SK-N-SH (cell line): ENCODE data around the gene APOBR. TPM values are rescaled to one million over a fixed set of nuclear protein-coding genes. Genes with fewer than 3 reads are reported as not detected.

Experiments
- CTCF ChIA-PET: fragments of 300-600, 350-600 bp; formaldehyde crosslinking; extraction: SDS; loops from one replicate; lab custom pipeline; 2021; lab: Yijun Ruan, JAX
- POLR2A ChIA-PET: fragments of 350-600 bp; sonication (Branson Sonifier 250); formaldehyde crosslinking; extraction: SDS; loops from one replicate; lab custom pipeline; 2020; ENCODE audit warnings: antibody characterized with exemption, inconsistent platforms; lab: Yijun Ruan, JAX
- DNase-seq: peaks from one replicate; pipeline ENCODE4 v3.0.0; 2012
- H2AFZ ChIP-seq: fragments of 200-600 bp; sonication (generic); 2 replicates; pipeline ENCODE4 v1.8.1; 2016; ENCODE audit warnings: antibody characterized with exemption, mild to moderate bottlenecking, low read depth
- H3F3A ChIP-seq: fragments of 200-600 bp; sonication (generic); replicated peaks from 2 replicates; pipeline ENCODE3; 2016; ENCODE audit warnings: antibody characterized with exemption, mild to moderate bottlenecking; ENCODE audit not compliant: insufficient read depth
- H3K27ac ChIP-seq, 2 experiments: fragments of 200-500 bp in 1 of 2; fragments of 200-600 bp in 1 of 2; sonication (Bioruptor generic) in 1 of 2; sonication (generic), shearing (Covaris generic) in 1 of 2; 2 replicates each; pipeline versions ENCODE4 v1.5.1 to v1.6.1; 2014 to 2016; ENCODE audit warnings: low read depth in 2 of 2, inconsistent platforms in 1 of 2, low read length in 1 of 2, mild to moderate bottlenecking in 1 of 2, mixed read lengths in 1 of 2
- H3K27me3 ChIP-seq: fragments of 200-600 bp; sonication (generic), shearing (Covaris generic); 2 replicates; pipeline ENCODE4 v1.6.1; 2016; ENCODE audit warnings: mixed run types; ENCODE audit not compliant: insufficient read depth
- H3K36me3 ChIP-seq, 2 experiments: fragments of 200-500 bp in 1 of 2; fragments of 200-600 bp in 1 of 2; sonication (Bioruptor generic) in 1 of 2; sonication (generic) in 1 of 2; replicated peaks in 1 of 2; 2 replicates each; pipeline versions ENCODE3 to v1.5.1; 2014 to 2016; ENCODE audit warnings: low read length in 1 of 2, mild to moderate bottlenecking in 1 of 2; ENCODE audit not compliant: insufficient read depth in 2 of 2, control insufficient read depth in 1 of 2
- H3K4me1 ChIP-seq, 2 experiments: fragments of 200-500 bp in 1 of 2; fragments of 200-600 bp in 1 of 2; sonication (Bioruptor generic) in 1 of 2; sonication (generic), shearing (Covaris generic) in 1 of 2; 2 replicates each; pipeline versions ENCODE4 v1.5.1 to v1.6.1; 2014 to 2016; ENCODE audit warnings: low read depth in 1 of 2, low read length in 1 of 2, mixed run types in 1 of 2; ENCODE audit not compliant: insufficient read depth in 2 of 2, control insufficient read depth in 1 of 2
- H3K4me2 ChIP-seq: fragments of 200-600 bp; sonication (generic), shearing (Covaris generic); 2 replicates; pipeline ENCODE4 v1.6.1; 2017; ENCODE audit warnings: mixed run types
- H3K4me3 ChIP-seq, 2 experiments: fragments of 200-500 bp in 1 of 2; fragments of 200-600 bp in 1 of 2; sonication (Bioruptor generic) in 1 of 2; sonication (generic), shearing (Covaris generic) in 1 of 2; 2 replicates each; pipeline versions ENCODE4 v1.5.1 to v1.8.1; 2014 to 2016; ENCODE audit warnings: low read depth in 2 of 2, inconsistent platforms in 1 of 2, low read length in 1 of 2, mild to moderate bottlenecking in 1 of 2, mixed read lengths in 1 of 2, moderate library complexity in 1 of 2
- H3K79me2 ChIP-seq: fragments of 200-600 bp; sonication (generic); 2 replicates; pipeline ENCODE4 v1.8.1; 2017; ENCODE audit warnings: mild to moderate bottlenecking; ENCODE audit not compliant: insufficient read depth
- H3K9ac ChIP-seq: fragments of 200-600 bp; sonication (generic); 2 replicates; pipeline ENCODE4 v1.6.1; 2017; ENCODE audit warnings: mixed run types
- H3K9me2 ChIP-seq: fragments of 200-600 bp; sonication (generic); 2 replicates; pipeline ENCODE4 v1.6.1; 2017; ENCODE audit warnings: mixed run types
- H3K9me3 ChIP-seq: fragments of 200-600 bp; sonication (generic); 2 replicates; pipeline ENCODE4 v1.6.1; 2017; ENCODE audit warnings: mixed run types, mild to moderate bottlenecking, moderate library complexity
- H4K20me1 ChIP-seq: fragments of 200-600 bp; sonication (generic); 2 replicates; pipeline ENCODE4 v1.6.1; 2017; ENCODE audit warnings: mild to moderate bottlenecking, mixed run types; ENCODE audit not compliant: insufficient read depth
- CHD2 ChIP-seq: fragments of 150-350 bp; IDR thresholded peaks from 2 replicates; pipeline ENCODE4 v1.6.1; 2018; ENCODE audit warnings: low read length; ENCODE audit not compliant: partially characterized antibody
- FOSL2 ChIP-seq: IDR thresholded peaks from 2 replicates; pipeline ENCODE4 v1.4.0; 2012; ENCODE audit warnings: low read depth, mild to moderate bottlenecking, moderate library complexity, borderline replicate concordance
- FOXJ3 ChIP-seq: sonication (generic); formaldehyde crosslinking; IDR thresholded peaks from 2 replicates; pipeline ENCODE4 v1.5.1; 2020; ENCODE audit warnings: mild to moderate bottlenecking, missing genetic modification reagents
- GABPA ChIP-seq: IDR thresholded peaks from 2 replicates; pipeline ENCODE4 v1.4.0; 2012; ENCODE audit warnings: low read depth, mild to moderate bottlenecking
- SIN3A ChIP-seq: IDR thresholded peaks from 2 replicates; pipeline ENCODE4 v1.6.1; 2012; ENCODE audit warnings: low read depth, mild to moderate bottlenecking, low read length, moderate library complexity, borderline replicate concordance
- SMC3 ChIP-seq: IDR thresholded peaks from 2 replicates; pipeline ENCODE4 v1.6.1; 2012; ENCODE audit warnings: low read depth, low read length, improper control_type of control experiment
- TEAD4 ChIP-seq: IDR thresholded peaks from 2 replicates; pipeline ENCODE4 v1.4.0; 2012; ENCODE audit warnings: mild to moderate bottlenecking, borderline replicate concordance; ENCODE audit not compliant: insufficient read depth
- YY1 ChIP-seq: IDR thresholded peaks from 2 replicates; pipeline ENCODE4 v1.4.0; 2012; ENCODE audit warnings: low read depth, mild to moderate bottlenecking
- WGBS: methylation state at CpG from one replicate; pipeline ENCODE4 v1.1.6; 2017; ENCODE audit warnings: low lambda C conversion rate; 5-methylcytosine and 5-hydroxymethylcytosine counted together
- polyA plus RNA-seq, 3 experiments: library from polyadenylated mRNA; depleted of rRNA; stranded (reverse); fragments of >200 nt; gene quantifications; 2 replicates each; pipeline ENCODE4 v1.2.3, GENCODE V29; 2012
- TF ChIP-seq, protein P1 (sequence below): fragments of 150-350 bp; IDR thresholded peaks from 2 replicates; pipeline ENCODE4 v1.6.1; 2016; ENCODE audit warnings: mild to moderate bottlenecking, low read depth, low read length
- TF ChIP-seq, protein P2 (sequence below): fragments of 200-600 bp; sonication (generic); IDR thresholded peaks from 2 replicates; pipeline ENCODE4 v1.6.1; 2017; ENCODE audit warnings: antibody characterized with exemption, mild to moderate bottlenecking, moderate library complexity

The APOBR gene
- polyA plus RNA-seq, 1 of the 3 experiments (the other 2 are of a cell fraction) = not detected

DNA sequence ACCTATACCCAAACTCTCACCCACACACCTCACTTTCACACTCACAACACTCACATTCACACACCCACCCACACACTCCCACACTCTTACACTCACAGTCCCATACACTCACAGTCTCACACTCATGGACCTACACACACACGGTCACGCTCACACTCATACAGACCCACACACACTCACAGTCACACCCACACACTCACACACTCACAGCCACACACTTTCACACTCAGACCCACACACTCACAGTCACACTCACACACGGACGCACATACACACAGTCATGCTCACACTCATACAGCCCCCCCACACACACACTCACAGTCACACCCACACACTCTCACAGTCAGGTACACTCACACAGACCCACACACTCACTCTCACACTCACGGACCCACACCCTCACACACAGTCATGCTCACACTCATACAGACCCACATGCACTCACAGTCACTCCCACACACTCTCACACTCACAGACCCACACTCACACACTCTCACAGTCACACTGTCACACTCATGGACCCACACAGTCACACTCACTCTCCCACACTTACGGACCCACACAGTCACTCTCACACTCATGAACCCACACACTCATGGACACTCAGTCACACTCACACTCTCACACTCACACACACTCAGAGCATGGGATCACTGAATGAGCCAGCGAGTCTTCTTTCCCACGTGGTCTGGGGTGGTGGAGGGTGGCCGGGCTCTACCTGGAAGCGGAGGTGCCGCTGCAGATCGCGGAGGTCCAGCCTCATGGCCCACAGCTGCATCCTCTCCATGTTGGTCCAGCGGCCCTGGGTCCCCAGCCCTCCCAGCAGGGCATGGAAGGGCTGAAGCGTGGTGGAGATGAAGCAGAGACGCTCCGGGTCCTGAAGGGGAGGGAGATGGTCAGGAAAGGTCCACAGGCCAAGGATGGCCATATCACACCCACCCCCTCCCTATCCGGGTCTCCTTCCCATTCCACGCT lies 7.1 kb downstream of the APOBR start:
- H3K36me3 ChIP-seq = no peaks in the 10 kb centered on the region
- no peak for TF ChIP-seq YY1
- no peak for TF ChIP-seq SIN3A
- no peak overlapping the region for H3K27ac ChIP-seq
- no peaks in the 10 kb centered on the region for H3K9me2 ChIP-seq
- WGBS = 75% methylated on average over 15 of the region's 19 CpGs
- no peaks in the 10 kb centered on the region for H3F3A ChIP-seq
- no peaks in the 10 kb centered on the region for H4K20me1 ChIP-seq
- no peak overlapping the region for H3K4me2 ChIP-seq
- ChIA-PET POLR2A (interaction anchor here (1.5 kb wide), 1 partner anchor 9 kb away, joined by 3 read pairs; the partner anchor contains the start of gene CLN3), CTCF (no interaction called here)
- no peak overlapping the region for H3K9ac ChIP-seq
- H3K27me3 ChIP-seq = no peaks in the 10 kb centered on the region
- DNase-seq = no peak
- no peaks in the 10 kb centered on the region for H3K79me2 ChIP-seq
- H2AFZ ChIP-seq = no peak overlapping the region
- H3K9me3 ChIP-seq = no peaks in the 10 kb centered on the region
- H3K4me1 ChIP-seq = no peaks in the 10 kb centered on the region
- no peak overlapping the region for H3K4me3 ChIP-seq

DNA sequence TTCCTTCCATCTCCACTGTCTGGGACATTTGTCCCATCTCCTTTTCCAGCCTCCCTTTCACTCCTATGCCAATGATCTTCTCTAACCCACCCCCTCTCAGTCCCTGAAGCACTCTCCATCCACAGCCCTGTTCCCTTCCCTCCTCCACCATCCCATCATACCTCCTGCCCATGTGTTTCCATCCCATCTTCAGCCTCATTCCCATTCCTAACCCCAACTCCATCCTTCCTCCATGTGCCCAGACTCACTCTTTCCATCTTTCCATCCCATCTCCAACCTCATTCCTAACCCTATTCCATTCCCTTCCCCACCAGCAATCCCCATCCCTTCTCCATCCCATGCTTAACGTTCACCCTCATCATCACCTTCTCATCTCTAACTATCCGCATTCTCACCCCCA lies 7.8 kb downstream of the APOBR start:
- H3F3A ChIP-seq = no peaks in the 10 kb centered on the region
- no peak overlapping the region for H3K4me2 ChIP-seq
- H3K9ac ChIP-seq = no peak overlapping the region
- TF ChIP-seq FOSL2 = no peak
- TF ChIP-seq, protein P1, sequence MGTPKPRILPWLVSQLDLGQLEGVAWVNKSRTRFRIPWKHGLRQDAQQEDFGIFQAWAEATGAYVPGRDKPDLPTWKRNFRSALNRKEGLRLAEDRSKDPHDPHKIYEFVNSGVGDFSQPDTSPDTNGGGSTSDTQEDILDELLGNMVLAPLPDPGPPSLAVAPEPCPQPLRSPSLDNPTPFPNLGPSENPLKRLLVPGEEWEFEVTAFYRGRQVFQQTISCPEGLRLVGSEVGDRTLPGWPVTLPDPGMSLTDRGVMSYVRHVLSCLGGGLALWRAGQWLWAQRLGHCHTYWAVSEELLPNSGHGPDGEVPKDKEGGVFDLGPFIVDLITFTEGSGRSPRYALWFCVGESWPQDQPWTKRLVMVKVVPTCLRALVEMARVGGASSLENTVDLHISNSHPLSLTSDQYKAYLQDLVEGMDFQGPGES = no peak
- TF ChIP-seq TEAD4 = no peak
- no peak for TF ChIP-seq CHD2
- TF ChIP-seq, protein P2, sequence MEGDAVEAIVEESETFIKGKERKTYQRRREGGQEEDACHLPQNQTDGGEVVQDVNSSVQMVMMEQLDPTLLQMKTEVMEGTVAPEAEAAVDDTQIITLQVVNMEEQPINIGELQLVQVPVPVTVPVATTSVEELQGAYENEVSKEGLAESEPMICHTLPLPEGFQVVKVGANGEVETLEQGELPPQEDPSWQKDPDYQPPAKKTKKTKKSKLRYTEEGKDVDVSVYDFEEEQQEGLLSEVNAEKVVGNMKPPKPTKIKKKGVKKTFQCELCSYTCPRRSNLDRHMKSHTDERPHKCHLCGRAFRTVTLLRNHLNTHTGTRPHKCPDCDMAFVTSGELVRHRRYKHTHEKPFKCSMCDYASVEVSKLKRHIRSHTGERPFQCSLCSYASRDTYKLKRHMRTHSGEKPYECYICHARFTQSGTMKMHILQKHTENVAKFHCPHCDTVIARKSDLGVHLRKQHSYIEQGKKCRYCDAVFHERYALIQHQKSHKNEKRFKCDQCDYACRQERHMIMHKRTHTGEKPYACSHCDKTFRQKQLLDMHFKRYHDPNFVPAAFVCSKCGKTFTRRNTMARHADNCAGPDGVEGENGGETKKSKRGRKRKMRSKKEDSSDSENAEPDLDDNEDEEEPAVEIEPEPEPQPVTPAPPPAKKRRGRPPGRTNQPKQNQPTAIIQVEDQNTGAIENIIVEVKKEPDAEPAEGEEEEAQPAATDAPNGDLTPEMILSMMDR = no peak
- no peak for TF ChIP-seq FOXJ3 (CRISPR knock-in tag)
- no peak for TF ChIP-seq SMC3
- TF ChIP-seq YY1 = no peak
- TF ChIP-seq GABPA = no peak
- no peak for TF ChIP-seq SIN3A
- H4K20me1 ChIP-seq = no peaks in the 10 kb centered on the region
- H3K4me1 ChIP-seq = no peaks in the 10 kb centered on the region
- H3K27me3 ChIP-seq = no peaks in the 10 kb centered on the region
- DNase-seq = no peak
- H3K4me3 ChIP-seq = no peak overlapping the region
- no peaks in the 10 kb centered on the region for H3K9me3 ChIP-seq
- H3K36me3 ChIP-seq = no peaks in the 10 kb centered on the region
- WGBS = 56% methylated on average over 2 of the region's 2 CpGs
- H3K9me2 ChIP-seq = no peaks in the 10 kb centered on the region
- no peaks in the 10 kb centered on the region for H3K79me2 ChIP-seq
- ChIA-PET POLR2A (interaction anchor here (1.5 kb wide), 1 partner anchor 10 kb away, joined by 3 read pairs; the partner anchor contains the start of gene CLN3), CTCF (no interaction called here)
- H3K27ac ChIP-seq = no peak overlapping the region
- no peak overlapping the region for H2AFZ ChIP-seq
